ENCODE data around the gene TBX15. TPM values are rescaled to one million over a fixed set of nuclear protein-coding genes. Genes with fewer than 3 reads are reported as not detected.

Gene TBX15
- total RNA-seq, 1 donor from 2014 or later, result 0.07 TPM

DNA sequence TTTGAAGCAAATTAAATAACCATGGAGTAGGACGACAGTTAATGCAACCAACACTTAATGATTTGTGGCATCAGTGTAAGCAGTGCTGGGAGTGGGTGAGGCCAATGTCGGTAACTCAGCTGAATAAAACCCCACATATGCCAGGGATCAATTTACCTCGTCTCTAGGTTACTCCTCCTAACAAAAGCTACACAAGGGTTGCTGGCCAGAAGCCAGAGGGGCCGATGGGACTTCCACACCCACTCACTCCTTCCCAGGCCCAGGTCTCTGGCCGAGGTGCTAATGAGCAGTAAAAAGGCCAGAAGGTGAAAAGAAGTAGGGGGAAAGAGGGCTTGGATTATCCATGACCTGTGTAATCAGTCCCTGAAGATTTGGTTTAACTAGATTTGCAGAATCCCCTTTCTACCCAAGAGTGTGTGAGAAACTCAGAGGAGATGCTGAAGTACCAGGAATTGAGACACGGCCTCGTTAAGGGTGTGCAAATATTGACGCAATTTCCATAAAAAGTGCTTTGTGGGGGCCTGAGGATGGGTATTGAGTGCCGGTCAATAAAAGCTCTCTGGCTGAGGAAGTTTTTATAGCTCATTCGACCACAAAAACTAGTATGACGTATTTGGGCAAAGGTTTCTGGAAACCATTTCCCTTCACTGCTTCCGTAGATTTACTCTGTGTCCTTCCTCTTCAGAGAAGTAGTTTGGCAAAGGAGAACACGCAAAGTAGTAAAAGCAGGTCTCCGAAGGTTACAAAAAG lies 145.5 kb downstream of the TBX15 start:
- H3K9me3 Mint-ChIP-seq (ENCODE audit: unreplicated experiment), result no peaks in the 10 kb centered on the region
- Histone ChIP-seq H3K27me3 (ENCODE audit: insufficient read depth, low read length) (no peaks in the 10 kb centered on the region), H3K27ac (ENCODE audit: low read depth, low read length) (no peak overlapping the region), H3K4me3 (ENCODE audit: insufficient read depth, low read depth, low read length) (no peak overlapping the region), H3K4me1 (ENCODE audit: insufficient read depth, low read length) (no peaks in the 10 kb centered on the region), H3K9me3 (ENCODE audit: insufficient read depth, low read depth, low read length) (peaks cover 3% of the 10 kb centered on the region), H4K20me1 (ENCODE audit: insufficient read depth, low read length) (no peaks in the 10 kb centered on the region), H3K36me3 (ENCODE audit: insufficient read depth, low read length) (no peaks in the 10 kb centered on the region), H3K79me2 (ENCODE audit: insufficient read depth, low read length) (no peaks in the 10 kb centered on the region), H3K9ac (ENCODE audit: low read length) (no peak overlapping the region), H3K4me2 (ENCODE audit: low read length) (no peak overlapping the region), H2AFZ (ENCODE audit: low read depth, low read length) (no peak overlapping the region)
- TF ChIP-seq, protein P1, sequence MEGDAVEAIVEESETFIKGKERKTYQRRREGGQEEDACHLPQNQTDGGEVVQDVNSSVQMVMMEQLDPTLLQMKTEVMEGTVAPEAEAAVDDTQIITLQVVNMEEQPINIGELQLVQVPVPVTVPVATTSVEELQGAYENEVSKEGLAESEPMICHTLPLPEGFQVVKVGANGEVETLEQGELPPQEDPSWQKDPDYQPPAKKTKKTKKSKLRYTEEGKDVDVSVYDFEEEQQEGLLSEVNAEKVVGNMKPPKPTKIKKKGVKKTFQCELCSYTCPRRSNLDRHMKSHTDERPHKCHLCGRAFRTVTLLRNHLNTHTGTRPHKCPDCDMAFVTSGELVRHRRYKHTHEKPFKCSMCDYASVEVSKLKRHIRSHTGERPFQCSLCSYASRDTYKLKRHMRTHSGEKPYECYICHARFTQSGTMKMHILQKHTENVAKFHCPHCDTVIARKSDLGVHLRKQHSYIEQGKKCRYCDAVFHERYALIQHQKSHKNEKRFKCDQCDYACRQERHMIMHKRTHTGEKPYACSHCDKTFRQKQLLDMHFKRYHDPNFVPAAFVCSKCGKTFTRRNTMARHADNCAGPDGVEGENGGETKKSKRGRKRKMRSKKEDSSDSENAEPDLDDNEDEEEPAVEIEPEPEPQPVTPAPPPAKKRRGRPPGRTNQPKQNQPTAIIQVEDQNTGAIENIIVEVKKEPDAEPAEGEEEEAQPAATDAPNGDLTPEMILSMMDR (IDR thresholded peaks at IDR 0.05; ENCODE audit: insufficient read depth, low read depth, low read length), result no peak
- no peak for TF ChIP-seq EZH2 (IDR thresholded peaks at IDR 0.05; ENCODE audit: insufficient read depth, low read length)
- no peaks in the 10 kb centered on the region for H3K36me3 Mint-ChIP-seq (ENCODE audit: low read depth, unreplicated experiment)
- no peak overlapping the region for H3K27ac Mint-ChIP-seq (ENCODE audit: unreplicated experiment)
- no peaks in the 10 kb centered on the region for H3K27me3 Mint-ChIP-seq (ENCODE audit: low read depth, unreplicated experiment)
- DNase-seq (ENCODE audit: low read depth), result no peak
- FAIRE-seq, result no peak
- no peaks in the 10 kb centered on the region for H3K4me1 Mint-ChIP-seq (ENCODE audit: low read depth, unreplicated experiment)
- H3K4me3 Mint-ChIP-seq (ENCODE audit: unreplicated experiment), result no peak overlapping the region

DNA sequence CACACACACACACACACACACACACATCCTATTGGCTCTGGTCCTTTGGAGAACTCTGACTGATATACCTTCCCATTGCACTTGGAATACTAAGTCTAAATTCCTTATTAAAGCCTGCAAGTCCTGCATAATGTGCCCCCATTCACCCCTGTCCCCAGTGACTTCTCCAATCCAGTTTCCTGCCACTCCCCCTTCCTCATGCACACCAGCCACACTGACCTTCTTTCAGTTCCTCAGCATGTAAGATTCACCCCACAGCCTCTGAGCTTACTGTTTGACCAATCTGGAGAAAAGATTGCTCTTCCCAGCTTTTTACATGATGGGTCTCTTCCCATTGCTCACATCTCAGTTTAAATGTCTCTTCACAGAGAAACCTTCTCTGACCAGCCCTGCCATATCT lies 146.6 kb downstream of the TBX15 start:
- no peak overlapping the region for H3K27ac ChIP-seq (ENCODE audit: low read depth, low read length)
- H3K4me3 ChIP-seq (ENCODE audit: insufficient read depth, low read depth, low read length), result no peak overlapping the region
- Mint-ChIP-seq H3K4me1 (ENCODE audit: low read depth, unreplicated experiment) (no peaks in the 10 kb centered on the region), H3K27ac (ENCODE audit: unreplicated experiment) (no peak overlapping the region), H3K4me3 (ENCODE audit: unreplicated experiment) (no peak overlapping the region), H3K36me3 (ENCODE audit: low read depth, unreplicated experiment) (no peaks in the 10 kb centered on the region), H3K27me3 (ENCODE audit: low read depth, unreplicated experiment) (no peaks in the 10 kb centered on the region), H3K9me3 (ENCODE audit: unreplicated experiment) (peaks cover 3% of the 10 kb centered on the region)
- H3K27me3 ChIP-seq (ENCODE audit: insufficient read depth, low read length), result no peaks in the 10 kb centered on the region
- H3K79me2 ChIP-seq (ENCODE audit: insufficient read depth, low read length), result no peaks in the 10 kb centered on the region
- H3K9ac ChIP-seq (ENCODE audit: low read length), result no peak overlapping the region
- FAIRE-seq, result no peak
- no peak overlapping the region for H3K4me2 ChIP-seq (ENCODE audit: low read length)
- H3K36me3 ChIP-seq (ENCODE audit: insufficient read depth, low read length), result no peaks in the 10 kb centered on the region
- no peak overlapping the region for H2AFZ ChIP-seq (ENCODE audit: low read depth, low read length)
- TF ChIP-seq EZH2 (IDR thresholded peaks at IDR 0.05; ENCODE audit: insufficient read depth, low read length), result no peak
- TF ChIP-seq, protein P1 (IDR thresholded peaks at IDR 0.05; ENCODE audit: insufficient read depth, low read depth, low read length), result no peak
- no peaks in the 10 kb centered on the region for H4K20me1 ChIP-seq (ENCODE audit: insufficient read depth, low read length)
- H3K4me1 ChIP-seq (ENCODE audit: insufficient read depth, low read length), result no peaks in the 10 kb centered on the region
- peaks cover 3% of the 10 kb centered on the region for H3K9me3 ChIP-seq (ENCODE audit: insufficient read depth, low read depth, low read length)
- DNase-seq (ENCODE audit: low read depth), result no peak

Other genes with a start within 250 kb of the TBX15 start
- gene WARS2, start 152.3 kb upstream of the TBX15 start, total RNA-seq, result 10.5 and 12.4 TPM in 2 replicates

Measured in astrocyte (in vitro differentiated cells and primary cell).